Measurements from ENCODE around the gene QRFPR. TPM values are rescaled to one million over a fixed set of nuclear protein-coding genes. Genes with fewer than 3 reads are reported as not detected.

Gene QRFPR
- 2.9 TPM for total RNA-seq

DNA sequence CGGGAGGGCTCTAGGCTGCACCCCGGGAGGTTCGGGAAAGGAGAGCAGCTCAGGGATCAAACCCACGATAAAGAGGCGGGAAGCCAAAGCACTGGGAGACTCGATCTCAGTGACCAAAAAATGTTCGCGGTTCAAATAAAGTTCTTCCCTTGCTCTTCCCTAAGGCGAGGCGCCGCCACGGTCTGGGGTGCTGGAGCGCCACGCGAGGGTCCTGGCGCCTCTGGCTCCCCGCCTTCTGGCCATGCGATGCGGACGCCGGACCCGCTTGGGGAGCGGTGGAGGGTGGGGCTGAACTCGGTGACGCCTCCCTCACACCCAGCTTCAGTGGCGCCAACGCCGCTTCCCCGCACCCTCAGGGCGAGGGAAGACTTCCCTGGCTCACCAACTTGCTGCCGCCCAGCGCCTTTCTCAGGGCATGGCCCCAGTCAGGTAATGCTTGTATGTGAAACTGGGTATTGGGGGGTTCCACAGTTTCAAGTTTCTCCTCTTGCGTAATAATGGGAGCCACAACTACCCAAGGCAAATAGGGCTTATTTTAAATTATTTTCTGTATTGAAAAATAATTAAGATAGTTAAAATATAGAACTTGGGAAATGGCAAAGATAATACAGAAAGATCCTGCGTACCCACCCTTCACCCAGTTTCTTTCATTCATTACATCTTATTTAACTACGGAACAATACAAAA, at the start of gene QRFPR:
Gene QRFPR (minus strand): TSS at position 243 of the 687 bp plus-strand sequence. CDS start 371 bp downstream, outside the sequence.

Small RNA genes within 50 kb of the gene (small RNA-seq; reads per million reads assigned to genes)
- not detected for gene RF00019 (ENCODE audit: low replicate concordance)

Other genes with a start within 250 kb of the QRFPR start
- gene TNIP3, start 216.7 kb downstream of the QRFPR start, total RNA-seq, result 1.5 TPM